Heart left ventricle (tissue), 13 donors: Measurements from ENCODE around the gene HNRNPCL1.
"Not testable (repeated sequence)": the region's sequence is repeated elsewhere in the genome, so short reads cannot be mapped to it uniquely, and the experiment has no call there.

Experiments used
- POLR2A ChIP-seq, 2 donors: fragments of 450-650 bp; IDR thresholded peaks; one replicate each; pipeline ENCODE4 v1.6.1; 2017; ENCODE audit warnings: antibody characterized with exemption in 2 of 2, mild to moderate bottlenecking in 2 of 2, moderate library complexity in 2 of 2
- TF ChIP-seq, protein P1 (sequence below), 12 donors: fragments of 200-600 bp; sonication (generic) in 4 of 12; IDR thresholded peaks; one replicate each; pipeline versions ENCODE4 v1.5.0 to v1.8.0; 2018 to 2022; ENCODE audit warnings: antibody characterized with exemption in 12 of 12, mild to moderate bottlenecking in 5 of 12
- donor health status: ischemic (EF 13 %, LVEDD 7.1; RV severe dilation, severe dysfunction).
- donor health status: DM: no; HTN: yes; CAD: no.
- donor health status: DM: no; HTN: no; CAD: no.
- donor health status: ischemic (EF 25% LVEDD 6.9; RV normal size, moderate dysfunction).
- donor health status: ischemic (EF 25% LVEDD 5.7; RV mildly dilated, moderate dysfunction).
- donor health status: ischemic (EF 35%, LVEDD 5.7; RV mildly dilated, moderate dysfunction).
- donor health status: nonischemic (EF 11% LVEDD 7.7; RV severe dilation, severe dysfunction).
- donor health status: DM: yes; HTN: yes; CAD: no.
- donor health status: PGD.
- donor health status: ischemic (EF 29% LVEDD 5.4; RV normal size, mild dysfunction).
- donor health status: nonischemic (EF 23%, LVEDD 6.1; RV moderate dilation, normal function).

DNA sequence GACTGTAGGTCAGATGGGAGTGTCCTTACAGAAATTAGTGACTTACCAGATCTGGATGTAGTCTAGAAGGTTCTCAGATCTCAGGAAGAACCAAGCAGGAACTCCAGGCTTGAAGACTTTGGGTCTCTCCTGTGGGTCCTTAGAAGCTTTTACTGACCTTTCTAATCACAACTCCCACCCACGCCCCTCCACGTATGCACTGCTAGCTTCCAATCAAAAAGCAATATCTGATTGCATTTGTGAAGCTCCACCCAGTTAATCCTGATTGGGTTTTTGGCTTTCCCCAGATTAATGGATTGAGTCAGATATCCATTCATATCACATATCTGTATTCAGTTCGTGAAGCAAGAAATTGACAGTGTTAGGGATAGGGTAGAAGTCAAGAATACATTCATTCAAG lies 37.6 kb upstream of the HNRNPCL1 start, which contains the start of gene PRAMEF4:
- TF ChIP-seq, protein P1, sequence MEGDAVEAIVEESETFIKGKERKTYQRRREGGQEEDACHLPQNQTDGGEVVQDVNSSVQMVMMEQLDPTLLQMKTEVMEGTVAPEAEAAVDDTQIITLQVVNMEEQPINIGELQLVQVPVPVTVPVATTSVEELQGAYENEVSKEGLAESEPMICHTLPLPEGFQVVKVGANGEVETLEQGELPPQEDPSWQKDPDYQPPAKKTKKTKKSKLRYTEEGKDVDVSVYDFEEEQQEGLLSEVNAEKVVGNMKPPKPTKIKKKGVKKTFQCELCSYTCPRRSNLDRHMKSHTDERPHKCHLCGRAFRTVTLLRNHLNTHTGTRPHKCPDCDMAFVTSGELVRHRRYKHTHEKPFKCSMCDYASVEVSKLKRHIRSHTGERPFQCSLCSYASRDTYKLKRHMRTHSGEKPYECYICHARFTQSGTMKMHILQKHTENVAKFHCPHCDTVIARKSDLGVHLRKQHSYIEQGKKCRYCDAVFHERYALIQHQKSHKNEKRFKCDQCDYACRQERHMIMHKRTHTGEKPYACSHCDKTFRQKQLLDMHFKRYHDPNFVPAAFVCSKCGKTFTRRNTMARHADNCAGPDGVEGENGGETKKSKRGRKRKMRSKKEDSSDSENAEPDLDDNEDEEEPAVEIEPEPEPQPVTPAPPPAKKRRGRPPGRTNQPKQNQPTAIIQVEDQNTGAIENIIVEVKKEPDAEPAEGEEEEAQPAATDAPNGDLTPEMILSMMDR (IDR thresholded peaks at IDR 0.05): not testable (repeated sequence)
- TF ChIP-seq POLR2A (IDR thresholded peaks at IDR 0.05): not testable (repeated sequence)
